HuH-7 (cell line): ENCODE measurements around the gene FGF14.

Experiments
- DNase-seq: peaks from one replicate; pipeline ENCODE4 v3.0.0; 2011; ENCODE audit warnings: low spot score

FGF14 gene

GRCh38 chr13:101784313-101784712, 617.5 kb downstream of the FGF14 start:
- no peak for DNase-seq

GRCh38 chr13:101783554-101783953, 618.3 kb downstream of the FGF14 start:
- DNase-seq = no peak

- no peak for DNase-seq
Measured at GRCh38 chr13:101780211-101780610, 621.6 kb downstream of the FGF14 start.

GRCh38 chr13:101779147-101779546, 622.7 kb downstream of the FGF14 start:
- no peak for DNase-seq

- DNase-seq = no peak
Measured at GRCh38 chr13:101775267-101775666, 626.6 kb downstream of the FGF14 start.

- DNase-seq = no peak
Measured at GRCh38 chr13:101774393-101774792, 627.5 kb downstream of the FGF14 start.

GRCh38 chr13:101773062-101773461, 628.8 kb downstream of the FGF14 start:
- no peak for DNase-seq

GRCh38 chr13:101767131-101767530, 634.7 kb downstream of the FGF14 start:
- no peak for DNase-seq

GRCh38 chr13:101763191-101763590, 638.7 kb downstream of the FGF14 start:
- DNase-seq = no peak

GRCh38 chr13:101757446-101758039, 644.3 kb downstream of the FGF14 start:
- no peak for DNase-seq

GRCh38 chr13:101755228-101755887, 646.5 kb downstream of the FGF14 start:
- DNase-seq = no peak

- no peak for DNase-seq
Measured at GRCh38 chr13:101752432-101752831, 649.4 kb downstream of the FGF14 start.

- DNase-seq = no peak
Measured at GRCh38 chr13:101751488-101751887, 650.4 kb downstream of the FGF14 start.

GRCh38 chr13:101749584-101749983, 652.3 kb downstream of the FGF14 start:
- no peak for DNase-seq

GRCh38 chr13:101747039-101747438, 654.8 kb downstream of the FGF14 start:
- no peak for DNase-seq

GRCh38 chr13:101746513-101746912, 655.3 kb downstream of the FGF14 start:
- DNase-seq = no peak

- DNase-seq = no peak
Measured at GRCh38 chr13:101739382-101740178, 662.3 kb downstream of the FGF14 start.

- DNase-seq = no peak
Measured at GRCh38 chr13:101738336-101738735, 663.5 kb downstream of the FGF14 start.

- DNase-seq = no peak
Measured at GRCh38 chr13:101736566-101736965, 665.3 kb downstream of the FGF14 start.

- no peak for DNase-seq
Measured at GRCh38 chr13:101730420-101731000, 671.3 kb downstream of the FGF14 start.

GRCh38 chr13:101728615-101729014, 673.2 kb downstream of the FGF14 start:
- no peak for DNase-seq

GRCh38 chr13:101728021-101728420, 673.8 kb downstream of the FGF14 start:
- DNase-seq = no peak

- no peak for DNase-seq
Measured at GRCh38 chr13:101727118-101727517, 674.7 kb downstream of the FGF14 start.
